Mucosa of stomach (tissue), 1 donor: ENCODE results near the gene AKAP13.
"Not testable (repeated sequence)": the region's sequence is repeated elsewhere in the genome, so short reads cannot be mapped to it uniquely, and the experiment has no call there.

ENCODE experiments used
- H3K27me3 ChIP-seq: one replicate; pipeline ENCODE4 v1.7.0; 2013; ENCODE audit warnings: mild to moderate bottlenecking, low read length; ENCODE audit not compliant: control insufficient read depth, insufficient read depth
- H3K36me3 ChIP-seq: one replicate; pipeline ENCODE4 v1.7.0; 2013; ENCODE audit warnings: low read length; ENCODE audit not compliant: control insufficient read depth, insufficient read depth
- H3K4me1 ChIP-seq: one replicate; pipeline ENCODE4 v1.7.0; 2013; ENCODE audit warnings: mild to moderate bottlenecking, low read length; ENCODE audit not compliant: control insufficient read depth, insufficient read depth
- H3K4me3 ChIP-seq: one replicate; pipeline ENCODE4 v1.7.0; 2013; ENCODE audit warnings: low read length
- H3K9ac ChIP-seq: one replicate; pipeline ENCODE4 v1.7.0; 2013; ENCODE audit warnings: mild to moderate bottlenecking, low read length, moderate library complexity
- H3K9me3 ChIP-seq: one replicate; pipeline ENCODE4 v1.7.0; 2013; ENCODE audit warnings: mild to moderate bottlenecking, low read length, moderate library complexity; ENCODE audit not compliant: control insufficient read depth
- donor health status: Pancreatic carcinoma.

AKAP13 gene

GRCh38 chr15:85583442-85583841 lies 203.0 kb downstream of the AKAP13 start:
- no peaks in the 10 kb centered on the region for H3K9me3 ChIP-seq
- H3K27me3 ChIP-seq = no peaks in the 10 kb centered on the region
- H3K36me3 ChIP-seq = peaks cover 9% of the 10 kb centered on the region
- peaks cover 30% of the 10 kb centered on the region for H3K4me1 ChIP-seq
- peak overlapping the region; percentile 83 for H3K9ac ChIP-seq
- H3K4me3 ChIP-seq = peak overlapping the region; percentile 89

GRCh38 chr15:85583923-85584390 lies 203.6 kb downstream of the AKAP13 start:
- H3K27me3 ChIP-seq = no peaks in the 10 kb centered on the region
- peaks cover 9% of the 10 kb centered on the region for H3K36me3 ChIP-seq
- no peaks in the 10 kb centered on the region for H3K9me3 ChIP-seq
- H3K9ac ChIP-seq = peak overlapping the region; percentile 83
- peaks cover 33% of the 10 kb centered on the region for H3K4me1 ChIP-seq
- peak overlapping the region; percentile 89 for H3K4me3 ChIP-seq

- Histone ChIP-seq H3K27me3 (no peaks in the 10 kb centered on the region), H3K9me3 (no peaks in the 10 kb centered on the region), H3K4me1 (peaks cover 39% of the 10 kb centered on the region), H3K9ac (peak overlapping the region; percentile 5), H3K36me3 (peaks cover 9% of the 10 kb centered on the region), H3K4me3 (no peak overlapping the region)
Measured at GRCh38 chr15:85584872-85585271, 204.5 kb downstream of the AKAP13 start.

- H3K9me3 ChIP-seq, H3K9ac ChIP-seq, H3K36me3 ChIP-seq, H3K4me3 ChIP-seq, H3K27me3 ChIP-seq: not testable (repeated sequence)
- H3K4me1 ChIP-seq = peaks cover 42% of the 10 kb centered on the region
Measured at GRCh38 chr15:85586196-85586595, 205.8 kb downstream of the AKAP13 start.

- Histone ChIP-seq H3K4me1 (peaks cover 39% of the 10 kb centered on the region), H3K9me3 (no peaks in the 10 kb centered on the region), H3K9ac (peak overlapping the region; percentile 22), H3K27me3 (no peaks in the 10 kb centered on the region), H3K4me3 (no peak overlapping the region), H3K36me3 (peaks cover 4% of the 10 kb centered on the region)
Measured at GRCh38 chr15:85587707-85588411, 207.5 kb downstream of the AKAP13 start.

GRCh38 chr15:85588677-85589076 lies 208.3 kb downstream of the AKAP13 start:
- H3K4me1 ChIP-seq = peaks cover 42% of the 10 kb centered on the region
- H3K27me3 ChIP-seq = no peaks in the 10 kb centered on the region
- no peak overlapping the region for H3K4me3 ChIP-seq
- H3K9me3 ChIP-seq = no peaks in the 10 kb centered on the region
- peaks cover 4% of the 10 kb centered on the region for H3K36me3 ChIP-seq
- peak overlapping the region; percentile 22 for H3K9ac ChIP-seq

GRCh38 chr15:85589851-85590250 lies 209.4 kb downstream of the AKAP13 start:
- H3K9ac ChIP-seq = peak overlapping the region; percentile 22
- H3K36me3 ChIP-seq = peaks cover 4% of the 10 kb centered on the region
- H3K27me3 ChIP-seq = no peaks in the 10 kb centered on the region
- H3K9me3 ChIP-seq = no peaks in the 10 kb centered on the region
- H3K4me1 ChIP-seq = peaks cover 45% of the 10 kb centered on the region
- no peak overlapping the region for H3K4me3 ChIP-seq

GRCh38 chr15:85591622-85592021 lies 211.2 kb downstream of the AKAP13 start:
- Histone ChIP-seq H3K36me3 (peaks cover 4% of the 10 kb centered on the region), H3K9me3 (no peaks in the 10 kb centered on the region), H3K4me3 (no peak overlapping the region), H3K9ac (no peak overlapping the region), H3K4me1 (peaks cover 33% of the 10 kb centered on the region), H3K27me3 (no peaks in the 10 kb centered on the region)

GRCh38 chr15:85592148-85592547 lies 211.7 kb downstream of the AKAP13 start:
- no peaks in the 10 kb centered on the region for H3K9me3 ChIP-seq
- H3K36me3 ChIP-seq = peaks cover 1% of the 10 kb centered on the region
- H3K9ac ChIP-seq = no peak overlapping the region
- H3K4me1 ChIP-seq = peaks cover 33% of the 10 kb centered on the region
- no peak overlapping the region for H3K4me3 ChIP-seq
- no peaks in the 10 kb centered on the region for H3K27me3 ChIP-seq

GRCh38 chr15:85593809-85594445 lies 213.5 kb downstream of the AKAP13 start:
- Histone ChIP-seq H3K9me3 (no peaks in the 10 kb centered on the region), H3K4me3 (no peak overlapping the region), H3K27me3 (no peaks in the 10 kb centered on the region), H3K36me3 (peaks cover 7% of the 10 kb centered on the region), H3K9ac (no peak overlapping the region), H3K4me1 (peaks cover 23% of the 10 kb centered on the region)

GRCh38 chr15:85595804-85596536 lies 215.6 kb downstream of the AKAP13 start:
- Histone ChIP-seq H3K36me3 (peaks cover 7% of the 10 kb centered on the region), H3K4me1 (peaks cover 11% of the 10 kb centered on the region), H3K27me3 (no peaks in the 10 kb centered on the region), H3K9ac (no peak overlapping the region), H3K9me3 (no peaks in the 10 kb centered on the region), H3K4me3 (no peak overlapping the region)
